KOPT-K1 (cell line): Measurements from ENCODE around the gene SKIC2.
A peak's percentile ranks its signal among the peaks of the same experiment; 100 is the strongest.
"Not testable (repeated sequence)": the region's sequence is repeated elsewhere in the genome, so short reads cannot be mapped to it uniquely, and the experiment has no call there.

Source experiments
- H3K27ac ChIP-seq: fragments of 200-600 bp; sonication (generic); 2 replicates; pipeline ENCODE4 v1.5.1; 2016; ENCODE audit warnings: antibody characterized with exemption, mild to moderate bottlenecking, low read depth, low read length; ENCODE audit not compliant: poor library complexity, severe bottlenecking
- H3K36me3 ChIP-seq: fragments of 200-600 bp; sonication (generic); 2 replicates; pipeline ENCODE4 v1.5.1; 2017; ENCODE audit warnings: antibody characterized with exemption, mild to moderate bottlenecking, low read length, moderate library complexity; ENCODE audit not compliant: insufficient read depth
- H3K9me3 ChIP-seq: fragments of 200-600 bp; sonication (generic); 2 replicates; pipeline ENCODE4 v1.5.1; 2017; ENCODE audit warnings: antibody characterized with exemption, low read length, mild to moderate bottlenecking; ENCODE audit not compliant: insufficient read depth, poor library complexity, severe bottlenecking

SKIC2 gene

GRCh38 chr6:31958741-31959739 is at the start of gene SKIC2, which contains the start of gene NELFE:
TSS of gene SKIC2 (plus strand) at chr6:31959175. CDS start at chr6:31959193, 18 bp downstream.
TSS of gene NELFE (minus strand) at chr6:31958971. CDS start at chr6:31958446, 525 bp downstream.
- Histone ChIP-seq H3K27ac (peak within 1 kb of the TSS; percentile 77), H3K36me3 (peaks cover 76% of the 10 kb centered on the region), H3K9me3 (no peaks in the 10 kb centered on the region)

GRCh38 chr6:31909298-31909697 is 49.7 kb upstream of the SKIC2 start:
- not testable (repeated sequence) for H3K9me3 ChIP-seq, H3K27ac ChIP-seq, H3K36me3 ChIP-seq

GRCh38 chr6:31911826-31912585 is 47.0 kb upstream of the SKIC2 start:
- Histone ChIP-seq H3K9me3 (no peaks in the 10 kb centered on the region), H3K27ac (no peak overlapping the region), H3K36me3 (no peaks in the 10 kb centered on the region)

GRCh38 chr6:31915351-31915750 is 43.6 kb upstream of the SKIC2 start:
- Histone ChIP-seq H3K9me3 (no peaks in the 10 kb centered on the region), H3K27ac (no peak overlapping the region), H3K36me3 (no peaks in the 10 kb centered on the region)

GRCh38 chr6:31915756-31916155 is 43.2 kb upstream of the SKIC2 start:
- Histone ChIP-seq H3K36me3 (no peaks in the 10 kb centered on the region), H3K9me3 (no peaks in the 10 kb centered on the region), H3K27ac (no peak overlapping the region)

- Histone ChIP-seq H3K9me3 (no peaks in the 10 kb centered on the region), H3K36me3 (no peaks in the 10 kb centered on the region), H3K27ac (no peak overlapping the region)
These were observed 40.8 kb upstream of the SKIC2 start for GRCh38 chr6:31918069-31918720.

- Histone ChIP-seq H3K9me3 (no peaks in the 10 kb centered on the region), H3K27ac (no peak overlapping the region), H3K36me3 (no peaks in the 10 kb centered on the region)
These were observed 39.2 kb upstream of the SKIC2 start for GRCh38 chr6:31919624-31920303.

- H3K36me3 ChIP-seq: no peaks in the 10 kb centered on the region
- no peaks in the 10 kb centered on the region for H3K9me3 ChIP-seq
- H3K27ac ChIP-seq: no peak overlapping the region
These were observed 38.2 kb upstream of the SKIC2 start for GRCh38 chr6:31920811-31921210.

GRCh38 chr6:31922942-31923341 is 36.0 kb upstream of the SKIC2 start:
- H3K36me3 ChIP-seq: no peaks in the 10 kb centered on the region
- no peaks in the 10 kb centered on the region for H3K9me3 ChIP-seq
- no peak overlapping the region for H3K27ac ChIP-seq

GRCh38 chr6:31927242-31927862 is 31.6 kb upstream of the SKIC2 start, which contains the start of gene C2:
TSS of gene C2 (plus strand) at chr6:31927717. CDS start at chr6:31927753, 36 bp downstream.
- Histone ChIP-seq H3K36me3 (no peaks in the 10 kb centered on the region), H3K9me3 (no peaks in the 10 kb centered on the region), H3K27ac (no peak within 1 kb of the TSS)

GRCh38 chr6:31927863-31928671 is 30.9 kb upstream of the SKIC2 start:
- Histone ChIP-seq H3K27ac (no peak overlapping the region), H3K36me3 (no peaks in the 10 kb centered on the region), H3K9me3 (no peaks in the 10 kb centered on the region)

- Histone ChIP-seq H3K9me3 (no peaks in the 10 kb centered on the region), H3K27ac (no peak overlapping the region), H3K36me3 (no peaks in the 10 kb centered on the region)
These were observed 30.4 kb upstream of the SKIC2 start for GRCh38 chr6:31928672-31928939.

GRCh38 chr6:31930962-31931361 is 28.0 kb upstream of the SKIC2 start:
- Histone ChIP-seq H3K36me3 (no peaks in the 10 kb centered on the region), H3K9me3 (no peaks in the 10 kb centered on the region)

GRCh38 chr6:31932137-31932536 is 26.8 kb upstream of the SKIC2 start:
- not testable (repeated sequence) for H3K36me3 ChIP-seq, H3K9me3 ChIP-seq, H3K27ac ChIP-seq

More at GRCh38 chr6:31930962-31931361, 28.0 kb upstream of the SKIC2 start:
- H3K27ac ChIP-seq: no peak overlapping the region
